NCI-H2196 treated with DMSO at 0.1 percent for 48 hours (cell line): Measurements from ENCODE around the gene VKORC1L1.
"Not testable (repeated sequence)": the region's sequence is repeated elsewhere in the genome, so short reads cannot be mapped to it uniquely, and the experiment has no call there.

Experiments used
- DNase-seq: peaks from one replicate; lab custom pipeline; 2025; ENCODE audit not compliant: unreplicated experiment; lab: John Stamatoyannopoulos, UW

VKORC1L1 gene

GRCh38 chr7:65976659-65977196, 103.9 kb downstream of the VKORC1L1 start:
- no peak for DNase-seq

- no peak for DNase-seq
Measured at GRCh38 chr7:65978891-65979582, 106.2 kb downstream of the VKORC1L1 start.

GRCh38 chr7:65979583-65980477, 107.0 kb downstream of the VKORC1L1 start:
- no peak for DNase-seq

GRCh38 chr7:65980478-65981250, 107.8 kb downstream of the VKORC1L1 start:
- no peak for DNase-seq

GRCh38 chr7:65981965-65982792, 109.3 kb downstream of the VKORC1L1 start, which contains the start of gene GUSB:
TSS of gene GUSB (minus strand) at chr7:65982213. CDS start at chr7:65982183, 30 bp downstream.
- DNase-seq = peak; percentile 78

- no peak for DNase-seq
Measured at GRCh38 chr7:65983965-65984658, 111.2 kb downstream of the VKORC1L1 start.

- no peak for DNase-seq
Measured at GRCh38 chr7:65988084-65988483, 115.2 kb downstream of the VKORC1L1 start.

- not testable (repeated sequence) for DNase-seq
Measured at GRCh38 chr7:65988503-65988902, 115.6 kb downstream of the VKORC1L1 start.

- no peak for DNase-seq
Measured at GRCh38 chr7:65989694-65990080, 116.8 kb downstream of the VKORC1L1 start.

- not testable (repeated sequence) for DNase-seq
Measured at GRCh38 chr7:65991829-65992228, 119.0 kb downstream of the VKORC1L1 start.

GRCh38 chr7:65992526-65992925, 119.7 kb downstream of the VKORC1L1 start:
- DNase-seq = no peak

GRCh38 chr7:65994984-65995383, 122.1 kb downstream of the VKORC1L1 start:
- DNase-seq = not testable (repeated sequence)

GRCh38 chr7:66000823-66001417, 128.0 kb downstream of the VKORC1L1 start:
- DNase-seq = not testable (repeated sequence)

- DNase-seq = not testable (repeated sequence)
Measured at GRCh38 chr7:66005115-66005671, 132.3 kb downstream of the VKORC1L1 start.

GRCh38 chr7:66007232-66007631, 134.4 kb downstream of the VKORC1L1 start:
- DNase-seq = no peak
